Activated naive CD8-positive, alpha-beta T cell treated with anti-CD3 and anti-CD28 coated beads, Interleukin-2, amount 10 ng/mL, durations not matched to agents 7 days and 5 days (primary cell): Measurements from ENCODE around the gene RIMBP2. TPM values are rescaled to one million over a fixed set of nuclear protein-coding genes. Genes with fewer than 3 reads are reported as not detected.

Experiments
- ATAC-seq: fragments of 150-1000 bp; cut with Tn5 transposase; one replicate; pipeline ENCODE4 v1.10.0; 2021; ENCODE audit warnings: low read depth, moderate library complexity
- POLR2A ChIA-PET: fragments of 350-600 bp; sonication (Branson Sonifier 250); formaldehyde crosslinking; loops from one replicate; lab custom pipeline; 2021; ENCODE audit warnings: antibody characterized with exemption; lab: Charles Lee
- DNase-seq: peaks from one replicate; pipeline ENCODE4 v3.0.0; 2021
- H3K27ac Mint-ChIP-seq: one replicate; pipeline ENCODE4 v1.8.0; 2022; ENCODE audit warnings: mild to moderate bottlenecking, mixed read lengths
- H3K27me3 Mint-ChIP-seq: one replicate; pipeline ENCODE4 v1.8.0; 2022; ENCODE audit warnings: mild to moderate bottlenecking, moderate library complexity, mixed read lengths
- H3K36me3 Mint-ChIP-seq: one replicate; pipeline ENCODE4 v1.8.0; 2021; ENCODE audit warnings: mild to moderate bottlenecking, mixed read lengths
- H3K4me1 Mint-ChIP-seq: one replicate; pipeline ENCODE4 v1.8.0; 2021; ENCODE audit warnings: mixed read lengths
- H3K4me3 Mint-ChIP-seq: one replicate; pipeline ENCODE4 v1.8.0; 2022; ENCODE audit warnings: mild to moderate bottlenecking, moderate library complexity, mixed read lengths
- H3K9me3 Mint-ChIP-seq: one replicate; pipeline ENCODE4 v1.8.0; 2021; ENCODE audit warnings: mixed read lengths
- total RNA-seq, 2 experiments: library from RNA; stranded (reverse); gene quantifications; one replicate each; pipeline ENCODE4 v1.2.3, GENCODE V29; 2021

The RIMBP2 gene
- total RNA-seq, 2 experiments from 2014 or later: not detected

DNA sequence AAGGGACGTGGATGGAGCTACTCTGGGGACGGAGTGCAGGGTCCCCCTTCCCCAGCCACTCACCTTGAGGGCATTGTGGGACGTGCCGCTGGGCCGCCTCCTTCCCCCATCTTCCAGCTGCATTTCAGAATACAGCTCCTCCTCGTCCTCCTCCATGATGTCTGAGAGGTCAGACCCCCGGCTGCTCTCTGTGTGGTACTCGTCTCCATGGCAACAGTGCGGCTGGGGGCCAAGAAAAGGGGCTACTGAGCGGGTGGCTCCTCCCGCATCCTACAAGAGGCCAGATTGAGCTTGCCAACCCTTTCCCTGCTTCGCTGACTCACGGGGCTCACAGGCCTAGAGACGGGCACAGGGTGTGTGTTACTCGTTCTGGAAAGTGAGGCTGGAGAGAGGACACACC lies 288.0 kb downstream of the RIMBP2 start:
- Mint-ChIP-seq H3K9me3 (no peaks in the 10 kb centered on the region), H3K36me3 (no peaks in the 10 kb centered on the region), H3K27me3 (no peaks in the 10 kb centered on the region), H3K4me3 (no peak overlapping the region), H3K4me1 (no peaks in the 10 kb centered on the region), H3K27ac (no peak overlapping the region)
- POLR2A ChIA-PET: no interaction called here
- no peak for ATAC-seq
- no peak for DNase-seq

DNA sequence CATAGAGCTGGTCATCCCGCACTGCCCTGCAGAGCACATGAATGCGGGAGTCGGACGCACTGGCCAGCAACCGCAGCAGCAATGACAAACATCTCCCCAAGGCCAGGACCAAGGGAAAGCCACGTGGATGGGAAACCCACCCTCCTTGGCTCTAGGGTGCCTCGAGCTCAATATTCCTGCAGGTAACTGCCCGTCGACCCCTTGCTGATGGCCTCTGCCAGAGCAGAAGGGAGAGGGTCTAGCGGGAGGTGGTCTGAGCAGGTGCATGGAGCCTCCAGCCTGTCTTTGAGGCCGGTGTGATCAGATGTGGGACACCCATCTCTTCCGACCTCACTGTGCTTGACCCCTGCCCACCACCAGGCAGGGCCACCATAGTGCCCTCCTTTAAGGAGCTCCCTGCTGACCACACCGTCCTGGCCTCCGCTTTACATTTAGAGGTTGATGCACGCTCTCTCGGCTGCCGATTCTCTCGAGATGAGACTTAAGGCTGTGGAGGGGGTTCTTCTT lies 288.7 kb downstream of the RIMBP2 start:
- ATAC-seq: no peak
- POLR2A ChIA-PET: no interaction called here
- Mint-ChIP-seq H3K4me1 (no peaks in the 10 kb centered on the region), H3K9me3 (no peaks in the 10 kb centered on the region), H3K4me3 (no peak overlapping the region), H3K27me3 (no peaks in the 10 kb centered on the region), H3K36me3 (no peaks in the 10 kb centered on the region), H3K27ac (no peak overlapping the region)
- DNase-seq: no peak

DNA sequence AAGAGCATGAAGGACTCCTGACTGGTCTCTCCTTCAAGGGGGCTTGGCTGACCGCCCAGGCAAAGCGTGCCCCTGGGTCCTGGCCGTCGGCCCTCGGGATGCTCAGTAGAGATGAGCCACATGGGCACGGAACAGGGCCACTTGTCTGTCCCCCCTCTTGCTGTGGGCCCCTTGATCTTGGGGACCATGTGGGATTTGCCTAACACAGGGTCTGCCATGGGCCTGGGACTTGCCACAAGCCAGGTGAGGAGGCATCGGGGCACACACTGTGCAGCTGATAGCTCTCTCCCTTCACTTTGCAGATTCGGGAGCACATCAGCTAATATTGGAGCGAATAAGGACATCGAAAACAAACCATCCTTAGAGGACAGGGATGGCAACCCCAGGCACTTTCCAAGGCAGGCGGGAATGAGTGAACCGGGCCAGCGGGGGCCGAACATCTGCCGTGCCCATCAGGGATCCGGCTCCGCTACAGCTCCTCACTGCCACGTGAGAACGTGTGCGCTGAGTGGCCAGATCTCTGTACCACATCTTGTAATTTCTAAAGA lies 290.3 kb downstream of the RIMBP2 start:
- H3K27ac Mint-ChIP-seq: no peak overlapping the region
- ATAC-seq: no peak
- H3K27me3 Mint-ChIP-seq: no peaks in the 10 kb centered on the region
- no peaks in the 10 kb centered on the region for H3K36me3 Mint-ChIP-seq
- no peaks in the 10 kb centered on the region for H3K4me1 Mint-ChIP-seq
- POLR2A ChIA-PET: no interaction called here
- no peaks in the 10 kb centered on the region for H3K9me3 Mint-ChIP-seq
- no peak overlapping the region for H3K4me3 Mint-ChIP-seq
- DNase-seq: no peak

DNA sequence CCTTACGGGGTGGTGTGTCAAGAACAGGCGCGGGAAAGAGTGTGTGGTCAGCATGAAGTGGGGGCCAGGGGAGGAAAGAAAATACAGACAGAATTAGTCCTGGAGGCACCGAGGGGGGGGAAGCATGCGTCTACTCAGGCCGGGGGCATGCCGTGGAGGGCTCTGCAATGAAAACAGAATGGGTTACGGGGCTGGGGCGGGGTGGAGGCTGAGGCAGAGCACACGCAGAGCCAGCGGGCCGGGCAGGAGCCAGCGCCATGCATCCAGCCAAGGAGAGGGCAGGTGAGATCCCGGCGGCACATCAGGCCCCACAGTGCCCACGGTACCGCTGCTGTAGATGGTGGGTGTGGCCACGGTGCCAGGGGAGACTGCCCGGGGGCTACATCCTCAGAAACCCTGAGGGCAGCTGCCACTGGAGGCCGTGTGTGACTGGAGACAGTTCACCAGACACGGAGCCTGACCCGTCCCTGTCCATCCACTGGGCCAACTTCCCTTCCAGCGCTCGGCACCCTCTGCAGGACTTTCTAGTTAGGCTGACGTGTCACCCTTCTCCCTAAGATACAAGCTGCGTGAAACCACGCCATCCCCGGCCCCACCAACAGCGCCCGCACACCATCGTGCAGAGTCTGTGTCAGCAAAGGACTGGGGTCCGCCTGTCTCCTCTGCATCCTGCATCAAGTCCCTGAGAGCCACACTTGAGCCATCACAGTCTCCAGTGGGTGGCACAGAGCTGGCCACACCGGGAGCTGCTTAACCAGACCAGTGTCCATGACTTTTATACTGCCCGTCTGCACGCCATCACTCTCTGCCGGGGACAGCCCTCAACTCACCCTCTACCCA lies 291.0 kb downstream of the RIMBP2 start:
- no peak for DNase-seq
- POLR2A ChIA-PET: no interaction called here
- Mint-ChIP-seq H3K27ac (no peak overlapping the region), H3K27me3 (no peaks in the 10 kb centered on the region), H3K36me3 (no peaks in the 10 kb centered on the region), H3K4me1 (no peaks in the 10 kb centered on the region), H3K9me3 (no peaks in the 10 kb centered on the region), H3K4me3 (no peak overlapping the region)
- no peak for ATAC-seq

DNA sequence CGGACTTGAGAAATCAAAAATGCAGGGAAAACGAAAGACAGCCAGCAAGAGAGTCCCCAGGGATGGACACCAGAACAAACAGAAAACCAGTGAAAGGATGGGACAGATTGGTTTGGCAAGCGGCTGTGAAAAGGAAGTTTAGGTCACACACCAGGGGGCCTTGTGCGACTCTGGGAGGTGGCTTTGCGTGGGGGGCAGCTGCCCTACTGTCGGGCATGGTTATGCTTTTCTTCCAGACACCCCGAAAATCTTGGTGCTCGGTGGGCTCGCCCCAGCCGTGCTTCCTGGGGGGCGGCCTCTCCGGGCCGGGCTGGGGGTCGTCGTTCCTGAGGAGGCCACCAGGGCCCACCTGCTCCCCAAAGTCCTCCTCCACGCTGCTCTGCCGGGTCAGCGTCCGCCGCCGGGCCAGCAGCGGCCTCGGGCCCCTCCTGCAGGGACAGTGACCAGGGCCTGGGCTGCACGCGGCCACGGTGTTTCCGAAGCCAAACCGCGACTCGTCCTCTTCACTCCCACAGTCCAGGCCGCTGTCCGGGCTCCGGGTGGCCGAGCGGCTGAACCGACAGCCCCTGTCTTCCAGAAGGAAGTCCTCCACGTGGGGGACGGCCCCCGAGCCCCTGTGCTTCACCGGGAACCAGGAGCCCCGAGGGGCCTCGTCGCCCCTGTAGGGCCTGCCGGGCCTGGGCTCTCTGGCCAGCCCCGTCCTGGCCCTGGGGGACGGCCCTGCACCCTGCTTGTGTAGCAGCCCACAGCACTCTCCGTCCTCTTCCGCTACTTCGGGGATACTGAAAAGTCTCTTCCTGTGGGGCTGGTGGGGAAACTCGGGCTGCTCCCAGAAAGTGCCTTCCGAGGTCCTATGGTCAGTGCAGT lies 291.9 kb downstream of the RIMBP2 start:
- POLR2A ChIA-PET: no interaction called here
- Mint-ChIP-seq H3K36me3 (no peaks in the 10 kb centered on the region), H3K9me3 (no peaks in the 10 kb centered on the region), H3K27ac (no peak overlapping the region), H3K4me1 (no peaks in the 10 kb centered on the region), H3K27me3 (no peaks in the 10 kb centered on the region), H3K4me3 (no peak overlapping the region)
- no peak for DNase-seq
- no peak for ATAC-seq

DNA sequence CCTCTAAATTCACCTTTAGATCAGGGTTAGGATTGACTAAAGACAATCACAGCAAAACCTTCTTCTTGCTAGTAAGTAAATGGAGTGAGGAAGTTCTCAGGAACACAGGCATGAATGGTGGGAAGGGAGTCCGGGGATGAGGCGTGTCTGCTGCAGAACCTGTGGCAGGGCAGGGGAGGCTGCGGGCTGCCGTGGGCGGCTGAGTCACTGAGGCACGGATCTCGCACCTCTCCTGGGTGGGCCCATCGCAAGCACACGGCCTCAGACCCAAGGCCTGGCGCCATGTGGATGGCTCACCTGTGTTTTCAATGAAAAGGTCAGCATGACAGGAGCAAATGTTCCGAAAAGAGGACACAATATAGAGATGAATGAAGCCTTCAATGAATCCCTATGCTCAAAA lies 293.0 kb downstream of the RIMBP2 start:
- peaks cover 2% of the 10 kb centered on the region for H3K27me3 Mint-ChIP-seq
- H3K4me1 Mint-ChIP-seq: no peaks in the 10 kb centered on the region
- ATAC-seq (no peak), DNase-seq (no peak)
- H3K27ac Mint-ChIP-seq: no peak overlapping the region
- POLR2A ChIA-PET: no interaction called here
- no peaks in the 10 kb centered on the region for H3K36me3 Mint-ChIP-seq
- no peaks in the 10 kb centered on the region for H3K9me3 Mint-ChIP-seq
- no peak overlapping the region for H3K4me3 Mint-ChIP-seq

DNA sequence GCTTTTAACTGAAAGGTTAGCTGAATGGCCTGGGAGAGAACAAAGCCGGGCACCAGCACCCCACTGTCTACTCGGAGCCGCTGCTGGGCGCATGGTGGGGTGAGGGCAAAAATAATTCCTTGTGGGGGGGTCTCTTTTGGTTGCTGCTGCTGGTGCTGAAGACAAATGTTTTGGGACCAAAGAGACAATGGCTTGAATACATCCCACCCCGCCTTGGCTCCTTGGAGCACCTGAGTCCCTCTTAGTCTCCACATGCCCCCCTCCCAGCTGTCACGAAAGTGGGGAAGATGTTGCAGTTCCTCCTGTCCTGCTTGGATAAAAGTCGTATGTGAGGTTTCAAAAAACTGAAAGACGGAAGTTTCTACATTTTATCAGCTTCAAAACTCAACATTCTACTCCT lies 293.4 kb downstream of the RIMBP2 start:
- no peak overlapping the region for H3K27ac Mint-ChIP-seq
- POLR2A ChIA-PET: no interaction called here
- H3K27me3 Mint-ChIP-seq: peaks cover 2% of the 10 kb centered on the region
- no peak overlapping the region for H3K4me3 Mint-ChIP-seq
- DNase-seq (no peak), ATAC-seq (no peak)
- no peaks in the 10 kb centered on the region for H3K4me1 Mint-ChIP-seq
- no peaks in the 10 kb centered on the region for H3K9me3 Mint-ChIP-seq
- no peaks in the 10 kb centered on the region for H3K36me3 Mint-ChIP-seq

DNA sequence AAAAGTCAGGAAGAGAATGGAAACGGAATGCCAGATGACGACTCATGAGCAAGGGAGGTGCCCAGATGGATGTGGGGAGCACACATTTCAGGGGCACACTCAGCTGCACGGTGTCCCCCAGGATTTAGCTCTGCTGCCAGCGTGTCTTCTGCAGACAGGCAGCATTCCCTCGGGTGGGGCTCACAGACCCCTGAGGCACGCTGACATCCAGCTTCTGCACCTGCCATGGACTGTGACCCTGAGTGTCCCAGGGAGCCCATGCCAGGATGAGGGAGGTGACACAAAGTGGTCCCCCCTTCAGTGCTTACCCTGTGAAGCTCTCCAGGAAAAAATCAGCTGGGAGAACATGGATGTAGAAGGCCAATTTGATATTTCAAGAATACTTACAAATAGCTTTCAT lies 294.2 kb downstream of the RIMBP2 start:
- H3K36me3 Mint-ChIP-seq: no peaks in the 10 kb centered on the region
- POLR2A ChIA-PET: no interaction called here
- H3K27me3 Mint-ChIP-seq: peaks cover 2% of the 10 kb centered on the region
- no peaks in the 10 kb centered on the region for H3K4me1 Mint-ChIP-seq
- H3K27ac Mint-ChIP-seq: no peak overlapping the region
- no peak for DNase-seq
- no peaks in the 10 kb centered on the region for H3K9me3 Mint-ChIP-seq
- no peak for ATAC-seq
- no peak overlapping the region for H3K4me3 Mint-ChIP-seq

DNA sequence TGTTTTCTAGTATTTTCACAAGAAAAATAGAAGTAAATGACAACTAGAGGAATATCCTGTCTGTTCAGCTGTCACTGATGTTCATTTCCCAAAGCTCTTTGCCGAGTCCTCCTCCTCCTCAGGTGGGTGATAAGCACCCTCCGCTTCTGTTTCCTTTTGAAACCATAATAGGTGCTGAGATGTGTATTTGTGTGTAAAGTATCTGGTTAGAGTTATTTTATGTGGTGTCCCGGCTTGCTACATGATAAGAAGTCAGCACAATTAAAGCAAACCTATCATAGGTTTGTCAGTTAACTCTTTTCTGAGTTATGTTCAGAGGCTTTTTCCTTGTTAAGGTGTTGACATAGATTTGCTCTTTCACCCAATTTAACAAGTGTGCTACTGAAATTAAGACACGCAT lies 296.0 kb downstream of the RIMBP2 start:
- Mint-ChIP-seq H3K9me3 (no peaks in the 10 kb centered on the region), H3K4me3 (no peak overlapping the region), H3K36me3 (no peaks in the 10 kb centered on the region), H3K27ac (no peak overlapping the region), H3K4me1 (no peaks in the 10 kb centered on the region), H3K27me3 (peaks cover 9% of the 10 kb centered on the region)
- DNase-seq (no peak), ATAC-seq (no peak)
- POLR2A ChIA-PET: no interaction called here

DNA sequence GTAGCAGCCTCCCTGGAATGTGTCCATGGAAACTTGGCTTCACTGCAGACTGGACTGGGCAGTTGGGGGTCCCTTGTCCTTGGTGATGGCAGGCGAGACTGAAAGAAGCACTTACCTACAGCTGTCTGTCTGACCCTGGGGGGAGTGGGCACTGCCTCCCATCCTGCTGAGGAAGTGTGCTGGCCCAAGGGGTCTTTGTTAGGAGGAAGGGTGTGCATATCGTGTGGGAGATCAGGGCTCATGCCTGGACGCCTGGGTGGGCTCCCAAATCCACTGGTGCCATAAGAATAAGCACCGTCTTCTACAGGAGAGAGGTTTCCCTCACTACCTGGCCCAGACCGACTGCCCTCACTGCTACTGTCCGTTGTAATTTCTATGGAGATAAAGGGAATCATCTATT lies 297.0 kb downstream of the RIMBP2 start:
- DNase-seq: no peak
- POLR2A ChIA-PET: no interaction called here
- H3K36me3 Mint-ChIP-seq: no peaks in the 10 kb centered on the region
- H3K27me3 Mint-ChIP-seq: peaks cover 9% of the 10 kb centered on the region
- no peak overlapping the region for H3K4me3 Mint-ChIP-seq
- ATAC-seq: no peak
- no peaks in the 10 kb centered on the region for H3K4me1 Mint-ChIP-seq
- H3K27ac Mint-ChIP-seq: no peak overlapping the region
- no peaks in the 10 kb centered on the region for H3K9me3 Mint-ChIP-seq

DNA sequence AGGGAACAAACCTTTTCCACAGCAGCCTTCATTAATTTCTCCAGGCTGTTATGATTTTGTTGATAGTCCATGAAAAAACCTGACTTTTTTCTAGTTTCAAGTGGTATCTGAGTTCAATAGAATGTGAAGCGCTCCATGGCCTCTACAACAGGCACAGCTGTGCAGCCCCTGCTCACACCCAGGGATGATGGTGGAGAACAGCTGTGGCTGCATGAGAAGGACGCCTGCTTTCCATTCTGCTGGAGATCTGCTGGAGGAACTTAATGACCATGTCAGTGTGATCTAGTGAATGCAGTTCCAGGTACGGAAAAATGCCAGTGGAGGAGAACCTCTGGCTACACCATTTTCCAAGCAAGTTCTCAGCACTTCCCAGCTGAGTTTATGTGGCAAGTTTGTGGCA lies 297.8 kb downstream of the RIMBP2 start:
- Mint-ChIP-seq H3K4me3 (no peak overlapping the region), H3K4me1 (no peaks in the 10 kb centered on the region), H3K27ac (no peak overlapping the region), H3K27me3 (peaks cover 9% of the 10 kb centered on the region), H3K9me3 (no peaks in the 10 kb centered on the region), H3K36me3 (no peaks in the 10 kb centered on the region)
- ATAC-seq (no peak), DNase-seq (no peak)
- POLR2A ChIA-PET: no interaction called here

DNA sequence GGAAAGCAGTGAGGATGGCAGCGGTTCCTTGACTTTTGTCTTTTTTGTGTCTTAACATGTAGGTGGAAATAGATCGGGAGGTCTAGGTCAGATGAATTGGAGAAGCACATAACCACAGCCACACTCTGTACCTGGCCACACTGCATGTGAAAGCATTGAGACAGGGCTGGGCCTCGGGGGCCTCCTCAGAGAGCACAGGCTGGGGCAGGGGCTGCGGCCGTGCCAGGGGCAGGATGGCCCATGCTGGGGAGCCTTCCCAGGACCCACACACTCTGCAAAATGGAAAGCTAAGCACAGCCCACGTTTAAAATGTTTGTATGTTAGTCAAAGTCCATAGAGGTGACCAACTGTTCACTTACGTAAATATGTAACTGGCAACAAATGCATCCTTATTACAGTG lies 301.7 kb downstream of the RIMBP2 start:
- Mint-ChIP-seq H3K27ac (no peak overlapping the region), H3K4me1 (no peaks in the 10 kb centered on the region), H3K36me3 (no peaks in the 10 kb centered on the region), H3K4me3 (no peak overlapping the region), H3K27me3 (peaks cover 9% of the 10 kb centered on the region), H3K9me3 (no peaks in the 10 kb centered on the region)
- DNase-seq (no peak), ATAC-seq (no peak)
- POLR2A ChIA-PET: no interaction called here

DNA sequence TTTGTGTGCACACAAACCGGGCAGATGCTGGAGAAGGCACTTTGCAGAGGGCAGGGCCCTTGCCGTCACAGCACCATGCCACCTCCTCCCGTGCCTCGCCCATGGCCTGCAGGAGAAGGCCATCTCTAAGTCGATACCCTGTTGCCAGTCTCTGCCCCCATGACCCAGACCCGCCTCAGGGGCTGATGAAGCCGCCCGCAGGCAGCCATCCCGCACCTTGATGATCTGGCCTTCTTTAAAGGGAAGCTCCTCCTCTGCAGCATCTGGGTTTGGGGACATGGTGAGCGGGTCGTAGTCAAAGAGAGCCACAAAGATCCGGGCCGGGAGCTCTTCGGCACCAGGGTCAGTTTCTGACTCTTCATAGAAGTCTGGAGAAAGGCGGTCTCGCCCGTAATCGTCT lies 302.2 kb downstream of the RIMBP2 start:
- ATAC-seq (no peak), DNase-seq (no peak)
- POLR2A ChIA-PET: no interaction called here
- Mint-ChIP-seq H3K9me3 (no peaks in the 10 kb centered on the region), H3K27me3 (peaks cover 9% of the 10 kb centered on the region), H3K4me1 (no peaks in the 10 kb centered on the region), H3K36me3 (no peaks in the 10 kb centered on the region), H3K4me3 (no peak overlapping the region), H3K27ac (no peak overlapping the region)
